ENCODE data around the gene POU2AF2. TPM values are rescaled to one million over a fixed set of nuclear protein-coding genes. Genes with fewer than 3 reads are reported as not detected.
"Not testable (repeated sequence)": the region's sequence is repeated elsewhere in the genome, so short reads cannot be mapped to it uniquely, and the experiment has no call there.

The POU2AF2 gene
- polyA plus RNA-seq, 1 donor from 2014 or later, result not detected

- not testable (repeated sequence) for H3K27ac ChIP-seq (ENCODE audit: low read length); H3K9ac ChIP-seq (ENCODE audit: low read length); H3K4me2 ChIP-seq (ENCODE audit: low read length); H3K9me3 ChIP-seq (ENCODE audit: low read length); H4K20me1 ChIP-seq (ENCODE audit: insufficient read depth); H3K79me2 ChIP-seq (replicated peaks; ENCODE audit: insufficient read depth, low read length); H3F3A ChIP-seq (ENCODE audit: insufficient read depth, low read length, poor library complexity, severe bottlenecking); H3K9me2 ChIP-seq (ENCODE audit: insufficient read depth, low read length); H3K36me3 ChIP-seq (ENCODE audit: insufficient read depth, low read length); H2AFZ ChIP-seq (ENCODE audit: low read depth, low read length); H3K27me3 ChIP-seq (ENCODE audit: insufficient read depth, low read depth, low read length); H3K4me3 ChIP-seq (ENCODE audit: low read length)
These were observed 22.6 kb upstream of the POU2AF2 start for GRCh38 chr11:111222821-111223455.

GRCh38 chr11:111225881-111226280 lies 19.6 kb upstream of the POU2AF2 start:
- Histone ChIP-seq H2AFZ (ENCODE audit: low read depth, low read length) (no peak overlapping the region), H3K4me3 (ENCODE audit: low read length) (no peak overlapping the region), H4K20me1 (ENCODE audit: insufficient read depth) (no peaks in the 10 kb centered on the region), H3K9me2 (ENCODE audit: insufficient read depth, low read length) (no peaks in the 10 kb centered on the region), H3K27me3 (ENCODE audit: insufficient read depth, low read depth, low read length) (no peaks in the 10 kb centered on the region), H3K4me2 (ENCODE audit: low read length) (no peak overlapping the region), H3K9ac (ENCODE audit: low read length) (no peak overlapping the region), H3K9me3 (ENCODE audit: low read length) (peaks cover 5% of the 10 kb centered on the region), H3F3A (ENCODE audit: insufficient read depth, low read length, poor library complexity, severe bottlenecking) (no peaks in the 10 kb centered on the region), H3K27ac (ENCODE audit: low read length) (no peak overlapping the region), H3K79me2 (replicated peaks; ENCODE audit: insufficient read depth, low read length) (no peaks in the 10 kb centered on the region), H3K36me3 (ENCODE audit: insufficient read depth, low read length) (no peaks in the 10 kb centered on the region)
- no peak for TF ChIP-seq EZH2 (IDR thresholded peaks at IDR 0.05; ENCODE audit: borderline replicate concordance, insufficient read depth, low read length, poor library complexity, severe bottlenecking)
- no peak for TF ChIP-seq RAD21 (conservative IDR thresholded peaks at IDR 0.05)
- TF ChIP-seq POLR2AphosphoS5 (IDR thresholded peaks at IDR 0.05), result no peak
- no peak for TF ChIP-seq MXI1 (conservative IDR thresholded peaks at IDR 0.05; ENCODE audit: poor library complexity, severe bottlenecking)
- no peak for TF ChIP-seq SMC3 (conservative IDR thresholded peaks at IDR 0.05; ENCODE audit: poor library complexity)
- no peak for TF ChIP-seq EP300 (conservative IDR thresholded peaks at IDR 0.05; ENCODE audit: poor library complexity, severe bottlenecking)

- no peaks in the 10 kb centered on the region for H3F3A ChIP-seq (ENCODE audit: insufficient read depth, low read length, poor library complexity, severe bottlenecking)
- no peak overlapping the region for H3K9ac ChIP-seq (ENCODE audit: low read length)
- H2AFZ ChIP-seq (ENCODE audit: low read depth, low read length), result no peak overlapping the region
- H3K79me2 ChIP-seq (replicated peaks; ENCODE audit: insufficient read depth, low read length), result no peaks in the 10 kb centered on the region
- H3K27me3 ChIP-seq (ENCODE audit: insufficient read depth, low read depth, low read length), result no peaks in the 10 kb centered on the region
- peaks cover 5% of the 10 kb centered on the region for H3K9me3 ChIP-seq (ENCODE audit: low read length)
- no peak overlapping the region for H3K27ac ChIP-seq (ENCODE audit: low read length)
- no peaks in the 10 kb centered on the region for H3K9me2 ChIP-seq (ENCODE audit: insufficient read depth, low read length)
- H3K36me3 ChIP-seq (ENCODE audit: insufficient read depth, low read length), result no peaks in the 10 kb centered on the region
- no peak overlapping the region for H3K4me3 ChIP-seq (ENCODE audit: low read length)
- no peaks in the 10 kb centered on the region for H4K20me1 ChIP-seq (ENCODE audit: insufficient read depth)
- H3K4me2 ChIP-seq (ENCODE audit: low read length), result no peak overlapping the region
- TF ChIP-seq MXI1 (conservative IDR thresholded peaks at IDR 0.05; ENCODE audit: poor library complexity, severe bottlenecking) (no peak), RAD21 (conservative IDR thresholded peaks at IDR 0.05) (no peak), REST (IDR thresholded peaks at IDR 0.05; ENCODE audit: borderline replicate concordance) (no peak), CTCF (IDR thresholded peaks at IDR 0.05; ENCODE audit: poor library complexity, severe bottlenecking) (no peak), SMC3 (conservative IDR thresholded peaks at IDR 0.05; ENCODE audit: poor library complexity) (no peak), EZH2 (IDR thresholded peaks at IDR 0.05; ENCODE audit: borderline replicate concordance, insufficient read depth, low read length, poor library complexity, severe bottlenecking) (no peak), TAF1 (IDR thresholded peaks at IDR 0.05; ENCODE audit: low read depth) (no peak), POLR2AphosphoS5 (IDR thresholded peaks at IDR 0.05) (no peak), EP300 (conservative IDR thresholded peaks at IDR 0.05; ENCODE audit: poor library complexity, severe bottlenecking) (no peak)
These were observed 15.9 kb upstream of the POU2AF2 start for GRCh38 chr11:111229604-111230003.
